ENCODE measurements around the gene CLDN4. TPM values are rescaled to one million over a fixed set of nuclear protein-coding genes. Genes with fewer than 3 reads are reported as not detected.
"Not testable (repeated sequence)": the region's sequence is repeated elsewhere in the genome, so short reads cannot be mapped to it uniquely, and the experiment has no call there.

CLDN4 gene
- total RNA-seq, 2 experiments from 2014 or later, result 0.16 to 0.29 TPM

- DNase-seq (no peak), ATAC-seq (no peak)
- POLR2A ChIA-PET, result interaction anchor here (0.6 kb wide), 1 partner anchor 9 kb away, joined by 3 read pairs; no protein-coding TSS in a partner anchor
- no peaks in the 10 kb centered on the region for H3K36me3 Mint-ChIP-seq (ENCODE audit: low read depth)
- no peak overlapping the region for H3K27ac Mint-ChIP-seq
- H3K4me1 Mint-ChIP-seq (ENCODE audit: low read depth), result peaks cover 20% of the 10 kb centered on the region
- no peaks in the 10 kb centered on the region for H3K9me3 Mint-ChIP-seq (ENCODE audit: insufficient read depth)
- CTCF ChIA-PET, result no interaction called here
- H3K27me3 Mint-ChIP-seq (ENCODE audit: low read depth), result peaks cover under 1% of the 10 kb centered on the region
- H3K4me3 Mint-ChIP-seq, result no peak overlapping the region
Observed at GRCh38 chr7:73838642-73839041, 7.8 kb downstream of the CLDN4 start.

GRCh38 chr7:73839290-73839689 lies 8.5 kb downstream of the CLDN4 start:
- no peaks in the 10 kb centered on the region for H3K9me3 Mint-ChIP-seq (ENCODE audit: insufficient read depth)
- no peak for ATAC-seq
- no peak for DNase-seq
- H3K4me3 Mint-ChIP-seq, result no peak overlapping the region
- H3K4me1 Mint-ChIP-seq (ENCODE audit: low read depth), result peaks cover 24% of the 10 kb centered on the region
- peaks cover 5% of the 10 kb centered on the region for H3K27me3 Mint-ChIP-seq (ENCODE audit: low read depth)
- H3K36me3 Mint-ChIP-seq (ENCODE audit: low read depth), result no peaks in the 10 kb centered on the region
- ChIA-PET CTCF (no interaction called here), POLR2A (interaction anchor here (0.6 kb wide), 1 partner anchor 10 kb away, joined by 3 read pairs; no protein-coding TSS in a partner anchor)
- H3K27ac Mint-ChIP-seq, result no peak overlapping the region

- CTCF ChIA-PET, result no interaction called here
- no peaks in the 10 kb centered on the region for H3K9me3 Mint-ChIP-seq (ENCODE audit: insufficient read depth)
- no peak overlapping the region for H3K4me3 Mint-ChIP-seq
- no peak for DNase-seq
- POLR2A ChIA-PET, result no interaction called here
- H3K4me1 Mint-ChIP-seq (ENCODE audit: low read depth), result peaks cover 24% of the 10 kb centered on the region
- no peaks in the 10 kb centered on the region for H3K36me3 Mint-ChIP-seq (ENCODE audit: low read depth)
- peaks cover 9% of the 10 kb centered on the region for H3K27me3 Mint-ChIP-seq (ENCODE audit: low read depth)
- H3K27ac Mint-ChIP-seq, result no peak overlapping the region
- ATAC-seq, result no peak
Observed at GRCh38 chr7:73839743-73840714, 9.2 kb downstream of the CLDN4 start.

- peaks cover 9% of the 10 kb centered on the region for H3K27me3 Mint-ChIP-seq (ENCODE audit: low read depth)
- H3K4me3 Mint-ChIP-seq, result no peak overlapping the region
- peaks cover 24% of the 10 kb centered on the region for H3K4me1 Mint-ChIP-seq (ENCODE audit: low read depth)
- ChIA-PET POLR2A (no interaction called here), CTCF (no interaction called here)
- no peak for DNase-seq
- H3K9me3 Mint-ChIP-seq (ENCODE audit: insufficient read depth), result no peaks in the 10 kb centered on the region
- ATAC-seq, result no peak
- H3K27ac Mint-ChIP-seq, result no peak overlapping the region
- H3K36me3 Mint-ChIP-seq (ENCODE audit: low read depth), result no peaks in the 10 kb centered on the region
Observed at GRCh38 chr7:73840715-73841379, 10.1 kb downstream of the CLDN4 start.

- H3K27me3 Mint-ChIP-seq (ENCODE audit: low read depth), result peaks cover 9% of the 10 kb centered on the region
- ChIA-PET POLR2A (interaction anchor here (1.1 kb wide), 1 partner anchor 102 kb away, joined by 5 read pairs; no protein-coding TSS in a partner anchor), CTCF (no interaction called here)
- H3K27ac Mint-ChIP-seq, result no peak overlapping the region
- H3K9me3 Mint-ChIP-seq (ENCODE audit: insufficient read depth), result no peaks in the 10 kb centered on the region
- H3K36me3 Mint-ChIP-seq (ENCODE audit: low read depth), result no peaks in the 10 kb centered on the region
- ATAC-seq, result no peak
- peak overlapping the region; percentile 80 for H3K4me3 Mint-ChIP-seq
- no peak for DNase-seq
- H3K4me1 Mint-ChIP-seq (ENCODE audit: low read depth), result peaks cover 24% of the 10 kb centered on the region
Observed at GRCh38 chr7:73841689-73842066, 10.9 kb downstream of the CLDN4 start.

GRCh38 chr7:73842067-73842976 lies 11.5 kb downstream of the CLDN4 start, which contains the start of gene METTL27:
Gene METTL27 (minus strand): TSS chr7:73842516. CDS start chr7:73842140, 376 bp downstream.
- Mint-ChIP-seq H3K4me3 (peak within 1 kb of the TSS; percentile 80), H3K4me1 (ENCODE audit: low read depth) (peaks cover 24% of the 10 kb centered on the region), H3K9me3 (ENCODE audit: insufficient read depth) (no peaks in the 10 kb centered on the region), H3K27ac (peak within 1 kb of the TSS; percentile 83), H3K27me3 (ENCODE audit: low read depth) (peaks cover 9% of the 10 kb centered on the region), H3K36me3 (ENCODE audit: low read depth) (no peaks in the 10 kb centered on the region)
- ChIA-PET CTCF (interaction anchor here (0.5 to 1.4 kb wide), 5 partner anchors 12 to 184 kb away, joined by 3 to 9 read pairs (median 3); no protein-coding TSS in a partner anchor), POLR2A (interaction anchor here (1.1 kb wide), 1 partner anchor 103 kb away, joined by 5 read pairs; no protein-coding TSS in a partner anchor)
- ATAC-seq, result peak; percentile 99
- DNase-seq, result peak; percentile 94

- no peak overlapping the region for H3K27ac Mint-ChIP-seq
- no peak for ATAC-seq
- H3K9me3 Mint-ChIP-seq (ENCODE audit: insufficient read depth), result no peaks in the 10 kb centered on the region
- peaks cover 15% of the 10 kb centered on the region for H3K4me1 Mint-ChIP-seq (ENCODE audit: low read depth)
- H3K36me3 Mint-ChIP-seq (ENCODE audit: low read depth), result no peaks in the 10 kb centered on the region
- peaks cover 11% of the 10 kb centered on the region for H3K27me3 Mint-ChIP-seq (ENCODE audit: low read depth)
- ChIA-PET CTCF (interaction anchor here (1.1 to 1.4 kb wide), 2 partner anchors 11 to 110 kb away, joined by 3 to 5 read pairs; no protein-coding TSS in a partner anchor), POLR2A (no interaction called here)
- DNase-seq, result no peak
- no peak overlapping the region for H3K4me3 Mint-ChIP-seq
Observed at GRCh38 chr7:73844131-73844547, 13.3 kb downstream of the CLDN4 start.

GRCh38 chr7:73844848-73845460 lies 14.2 kb downstream of the CLDN4 start:
- ATAC-seq, result no peak
- POLR2A ChIA-PET, result no interaction called here
- Mint-ChIP-seq H3K27me3 (ENCODE audit: low read depth) (peaks cover 11% of the 10 kb centered on the region), H3K9me3 (ENCODE audit: insufficient read depth) (no peaks in the 10 kb centered on the region), H3K36me3 (ENCODE audit: low read depth) (no peaks in the 10 kb centered on the region), H3K4me1 (ENCODE audit: low read depth) (peaks cover 18% of the 10 kb centered on the region), H3K27ac (no peak overlapping the region), H3K4me3 (no peak overlapping the region)
- no peak for DNase-seq
- CTCF ChIA-PET, result interaction anchor here (1.4 kb wide), 1 partner anchor 111 kb away, joined by 5 read pairs; no protein-coding TSS in a partner anchor

- H3K4me3 Mint-ChIP-seq, result not testable (repeated sequence)
Observed at GRCh38 chr7:73845701-73846195, 15.0 kb downstream of the CLDN4 start.

GRCh38 chr7:73847941-73848723 lies 17.3 kb downstream of the CLDN4 start:
- Mint-ChIP-seq H3K4me3 (no peak overlapping the region), H3K27me3 (ENCODE audit: low read depth) (peaks cover 14% of the 10 kb centered on the region), H3K36me3 (ENCODE audit: low read depth) (no peaks in the 10 kb centered on the region), H3K27ac (no peak overlapping the region), H3K9me3 (ENCODE audit: insufficient read depth) (no peaks in the 10 kb centered on the region), H3K4me1 (ENCODE audit: low read depth) (peaks cover 18% of the 10 kb centered on the region)
- DNase-seq, result no peak
- ATAC-seq, result no peak
- ChIA-PET CTCF (no interaction called here), POLR2A (no interaction called here)

More at GRCh38 chr7:73845701-73846195, 15.0 kb downstream of the CLDN4 start:
- DNase-seq; ATAC-seq; CTCF ChIA-PET; POLR2A ChIA-PET; H3K9me3 Mint-ChIP-seq (ENCODE audit: insufficient read depth); H3K36me3 Mint-ChIP-seq (ENCODE audit: low read depth); H3K27ac Mint-ChIP-seq: not testable (repeated sequence)
- H3K27me3 Mint-ChIP-seq (ENCODE audit: low read depth), result peaks cover 11% of the 10 kb centered on the region
- H3K4me1 Mint-ChIP-seq (ENCODE audit: low read depth), result peaks cover 19% of the 10 kb centered on the region

All from activated CD8-positive, alpha-beta T cell treated with anti-CD3 and anti-CD28 coated beads, Interleukin-2, amount 10 ng/mL, durations not matched to agents 7 days and 5 days (primary cell).